SK-N-MC (cell line): ENCODE data around the gene GNB2.
"Not testable (repeated sequence)": the region's sequence is repeated elsewhere in the genome, so short reads cannot be mapped to it uniquely, and the experiment has no call there.

Source experiments
- DNase-seq: peaks from one replicate; pipeline ENCODE4 v3.0.0-alpha.2; 2011; ENCODE audit warnings: low read depth, low spot score
- H3K27ac ChIP-seq: fragments of 200-600 bp; sonication (generic); 2 replicates; pipeline ENCODE4 v1.5.1; 2016; ENCODE audit warnings: mixed run types
- H3K36me3 ChIP-seq: fragments of 200-600 bp; sonication (generic); 2 replicates; pipeline ENCODE4 v1.6.1; 2017; ENCODE audit warnings: antibody characterized with exemption, low read length, mixed read lengths; ENCODE audit not compliant: insufficient read depth
- H3K4me3 ChIP-seq: fragments of 200-600 bp; sonication (generic); 2 replicates; pipeline ENCODE4 v1.5.1; 2016
- H3K9ac ChIP-seq: fragments of 200-600 bp; sonication (generic); 2 replicates; pipeline ENCODE4 v1.8.0; 2017; ENCODE audit warnings: mixed run types, mixed read lengths; ENCODE audit not compliant: insufficient read length
- H3K9me3 ChIP-seq: fragments of 200-600 bp; sonication (generic); 2 replicates; pipeline ENCODE4 v1.6.1; 2017; ENCODE audit warnings: low read depth, mild to moderate bottlenecking, antibody characterized with exemption, low read length, moderate library complexity, mixed read lengths
- EZH2 ChIP-seq: fragments of 200-600 bp; sonication (generic); IDR thresholded peaks from one replicate; pipeline ENCODE4 v1.6.1; 2017; ENCODE audit warnings: antibody characterized with exemption
- FOXP2 ChIP-seq: optimal IDR thresholded peaks from 2 replicates; pipeline ENCODE3; 2011; ENCODE audit warnings: mild to moderate bottlenecking, moderate library complexity; ENCODE audit not compliant: insufficient read depth; ENCODE audit errors: extremely low read length, control extremely low read depth
- POLR2AphosphoS5 ChIP-seq: IDR thresholded peaks from 2 replicates; pipeline ENCODE4 v1.6.1; 2012; ENCODE audit warnings: mild to moderate bottlenecking, low read depth, low read length, borderline replicate concordance

The GNB2 gene

DNA sequence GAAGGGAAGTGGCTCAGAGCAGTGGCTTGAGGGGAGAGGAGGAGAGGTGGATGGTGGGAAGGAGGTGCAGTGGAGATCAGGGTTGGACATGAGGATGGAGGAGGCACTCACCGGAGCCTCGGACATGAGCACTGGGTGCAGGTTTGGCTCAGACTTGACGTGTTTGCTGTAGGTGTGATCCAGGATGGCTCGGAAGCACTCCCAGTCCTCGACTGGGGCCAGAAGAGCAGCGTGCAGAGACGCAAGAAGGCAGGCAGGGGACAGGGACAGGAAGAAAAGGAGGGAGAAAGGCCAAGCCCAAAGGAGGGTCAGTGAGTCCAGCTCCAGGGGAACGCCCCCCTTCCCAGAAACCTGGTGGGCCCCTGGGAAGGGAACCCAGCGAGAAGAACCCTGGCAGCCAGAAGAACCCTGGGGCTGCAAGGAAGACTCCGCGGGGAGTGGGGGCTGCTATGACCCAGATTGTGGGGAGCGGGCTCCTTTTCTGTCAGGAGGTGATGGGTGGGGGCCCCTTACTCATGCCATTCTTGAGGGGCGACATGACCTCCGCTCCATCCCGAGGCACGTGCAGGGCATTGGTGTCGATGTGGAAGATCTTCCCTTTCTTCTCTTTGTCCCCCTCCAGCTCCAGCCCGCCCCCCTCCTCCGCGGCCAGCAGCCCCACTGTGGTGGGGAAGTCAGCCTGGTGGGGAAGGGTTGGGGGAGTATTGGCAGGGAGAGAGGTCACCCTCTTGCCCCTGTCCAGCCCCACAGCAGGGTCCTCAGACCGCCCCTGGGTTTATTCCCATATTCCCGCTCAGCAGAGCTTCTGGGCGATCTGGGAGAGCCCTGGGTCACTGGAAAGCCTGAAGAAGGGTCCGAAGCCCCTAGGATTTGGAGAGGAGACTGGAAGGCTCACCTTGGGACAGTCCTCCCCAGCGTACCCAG, 18.4 kb upstream of the GNB2 start:
- H3K36me3 ChIP-seq, result no peaks in the 10 kb centered on the region
- no peaks in the 10 kb centered on the region for H3K9me3 ChIP-seq
- DNase-seq, result no peak
- H3K27ac ChIP-seq, result no peak overlapping the region
- H3K4me3 ChIP-seq, result no peak overlapping the region
- H3K9ac ChIP-seq, result no peak overlapping the region
- TF ChIP-seq EZH2 (no peak), FOXP2 (no peak), POLR2AphosphoS5 (no peak)

DNA sequence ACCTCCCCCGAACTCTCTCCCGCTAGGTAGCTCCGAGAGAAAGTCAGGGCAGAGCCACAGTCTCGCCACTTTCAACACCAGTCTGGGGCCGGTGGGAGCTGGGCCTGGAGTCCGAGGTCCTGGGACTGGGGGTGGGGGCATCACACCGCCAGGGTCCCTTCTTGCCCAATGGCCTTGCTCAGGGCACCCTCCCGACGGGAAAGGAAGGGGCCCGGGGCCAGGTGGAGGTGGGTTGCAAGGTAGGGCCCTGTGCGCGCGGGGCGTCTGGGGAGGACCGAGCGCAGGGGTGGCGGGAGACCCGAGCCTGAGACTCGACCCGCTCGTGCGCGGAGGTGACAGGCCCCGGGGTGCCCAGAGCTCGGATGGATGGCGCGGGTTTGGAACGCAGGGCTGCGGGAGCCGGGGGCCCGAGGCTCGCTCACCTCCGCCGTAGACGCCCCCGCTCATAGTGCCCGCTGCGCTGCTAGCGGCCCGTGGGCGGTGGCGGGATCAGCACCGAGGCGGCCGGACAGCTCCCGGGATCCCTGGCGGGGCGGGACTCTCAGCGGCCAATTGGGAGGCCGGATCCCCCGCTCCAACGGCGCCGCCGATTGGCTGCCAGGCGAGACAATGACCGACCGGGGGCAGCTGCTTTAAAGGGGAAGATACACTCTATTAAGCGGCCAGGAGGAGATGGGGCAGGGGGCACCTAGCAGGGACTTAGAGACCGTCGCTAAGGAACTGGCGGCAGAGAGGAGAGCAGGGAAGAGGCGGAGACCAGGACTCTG, 17.4 kb upstream of the GNB2 start, which contains the start of gene ACTL6B:
ACTL6B (minus strand) TSS at position 541 of the 767 bp plus-strand sequence; CDS start at position 447, 94 bp downstream.
- Histone ChIP-seq H3K4me3 (no peak within 1 kb of the TSS), H3K36me3 (no peaks in the 10 kb centered on the region), H3K9ac (no peak within 1 kb of the TSS), H3K9me3 (no peaks in the 10 kb centered on the region), H3K27ac (no peak within 1 kb of the TSS)
- no peak for DNase-seq
- TF ChIP-seq POLR2AphosphoS5, result no peak
- no peak for TF ChIP-seq EZH2
- no peak for TF ChIP-seq FOXP2

GRCh38 chr7:100662194-100662776, 11.3 kb upstream of the GNB2 start:
- H3K4me3 ChIP-seq, H3K9ac ChIP-seq, H3K36me3 ChIP-seq, H3K9me3 ChIP-seq, H3K27ac ChIP-seq, DNase-seq: not testable (repeated sequence)

DNA sequence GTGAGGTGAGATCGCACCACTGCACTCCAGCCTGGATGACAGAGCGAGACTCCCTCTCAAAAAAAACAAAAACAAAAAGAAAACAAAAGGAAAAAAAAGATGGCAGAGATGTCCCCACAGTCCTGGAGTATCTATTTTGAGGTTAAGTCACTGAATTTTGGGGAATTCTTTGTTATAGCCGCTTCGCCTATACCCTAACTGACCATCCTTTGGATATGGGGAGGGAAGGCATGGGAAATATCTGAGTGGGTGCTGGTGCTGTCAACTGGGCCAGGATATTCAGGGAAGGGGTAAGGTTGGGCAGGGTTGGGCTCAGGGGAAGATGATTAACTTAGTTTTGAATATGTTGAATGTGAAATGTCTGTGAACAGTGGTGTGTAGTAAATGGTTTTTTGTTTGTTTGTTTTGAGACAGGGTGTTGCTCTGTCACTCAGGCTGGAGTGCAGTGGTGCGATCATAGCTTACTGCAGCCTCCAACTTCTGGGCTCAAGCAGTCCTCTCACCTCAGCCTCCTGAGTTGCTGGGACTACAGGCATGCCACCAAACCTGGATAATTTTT, 8.3 kb upstream of the GNB2 start:
- DNase-seq, result no peak
- Histone ChIP-seq H3K36me3 (no peaks in the 10 kb centered on the region), H3K4me3 (no peak overlapping the region), H3K9me3 (no peaks in the 10 kb centered on the region), H3K27ac (no peak overlapping the region), H3K9ac (no peak overlapping the region)
- no peak for TF ChIP-seq EZH2
- TF ChIP-seq FOXP2, result no peak
- no peak for TF ChIP-seq POLR2AphosphoS5

DNA sequence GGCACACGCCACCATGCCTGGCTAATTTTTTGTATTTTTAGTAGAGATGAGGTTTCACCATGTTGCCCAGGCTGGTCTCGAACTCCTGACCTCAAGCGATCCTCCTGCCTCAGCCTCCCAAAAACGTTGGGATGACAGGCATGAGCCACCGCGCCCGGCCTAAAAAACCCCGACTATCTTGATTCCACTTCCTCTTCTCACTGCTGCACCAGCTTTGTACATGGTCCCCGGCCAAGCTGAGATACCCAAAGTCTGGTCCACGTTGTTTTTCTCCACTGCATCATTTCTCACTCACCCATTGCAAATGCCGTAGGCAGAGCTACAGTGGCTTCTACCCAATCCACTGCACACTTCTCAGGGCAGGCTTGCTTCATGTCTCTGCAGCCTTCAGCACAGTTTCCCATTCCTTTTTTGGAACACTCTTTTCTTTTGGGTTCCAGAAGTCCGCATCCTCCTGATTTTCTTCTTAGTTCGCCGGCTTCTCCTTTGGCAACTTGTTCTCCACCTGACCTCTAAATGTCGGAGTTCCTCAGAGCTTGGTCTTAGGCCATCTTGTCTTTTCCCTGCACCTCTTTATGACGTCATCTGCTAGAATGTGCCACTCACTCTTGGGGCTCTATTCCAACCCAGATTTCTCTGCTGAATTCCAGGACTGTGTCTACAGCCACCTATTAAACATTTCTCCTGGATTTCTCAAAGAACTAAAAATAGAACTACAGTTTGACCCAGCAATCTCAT, 6.0 kb upstream of the GNB2 start:
- no peaks in the 10 kb centered on the region for H3K9me3 ChIP-seq
- H3K9ac ChIP-seq, result no peak overlapping the region
- no peak overlapping the region for H3K27ac ChIP-seq
- no peak overlapping the region for H3K4me3 ChIP-seq
- TF ChIP-seq POLR2AphosphoS5 (no peak), FOXP2 (no peak), EZH2 (no peak)
- no peaks in the 10 kb centered on the region for H3K36me3 ChIP-seq
- DNase-seq, result no peak

GRCh38 chr7:100668069-100668449, 5.5 kb upstream of the GNB2 start:
- TF ChIP-seq EZH2 (no peak), POLR2AphosphoS5 (no peak), FOXP2 (no peak)
- Histone ChIP-seq H3K36me3 (no peaks in the 10 kb centered on the region), H3K9me3 (no peaks in the 10 kb centered on the region), H3K27ac (no peak overlapping the region), H3K9ac (no peak overlapping the region), H3K4me3 (no peak overlapping the region)
- DNase-seq, result no peak

- not testable (repeated sequence) for H3K4me3 ChIP-seq, H3K9ac ChIP-seq, DNase-seq, H3K27ac ChIP-seq, H3K9me3 ChIP-seq, H3K36me3 ChIP-seq
Observed at GRCh38 chr7:100669106-100669505, 4.4 kb upstream of the GNB2 start.

GRCh38 chr7:100670074-100670473, 3.5 kb upstream of the GNB2 start:
- Histone ChIP-seq H3K36me3 (no peaks in the 10 kb centered on the region), H3K27ac (no peak overlapping the region), H3K9me3 (no peaks in the 10 kb centered on the region), H3K4me3 (no peak overlapping the region), H3K9ac (no peak overlapping the region)
- no peak for DNase-seq
- TF ChIP-seq POLR2AphosphoS5 (no peak), EZH2 (no peak), FOXP2 (no peak)
